Stimulated activated CD8-positive, alpha-beta memory T cell treated with anti-CD3 and anti-CD28 coated beads, Interleukin-12 subunit alpha, Interleukin-12 subunit beta, amount 100 ng/mL, for 4 hours (primary cell): Measurements from ENCODE around the gene CCNQ.

Experiments
- DNase-seq: peaks from one replicate; pipeline ENCODE4 v3.0.0-alpha.2; 2020; ENCODE audit warnings: low read depth

The CCNQ gene

GRCh38 chrX:153598541-153599191, at the start of gene CCNQ:
Gene CCNQ (minus strand): TSS chrX:153599139. CDS start chrX:153599073, 66 bp downstream.
- DNase-seq, result no peak

DNA sequence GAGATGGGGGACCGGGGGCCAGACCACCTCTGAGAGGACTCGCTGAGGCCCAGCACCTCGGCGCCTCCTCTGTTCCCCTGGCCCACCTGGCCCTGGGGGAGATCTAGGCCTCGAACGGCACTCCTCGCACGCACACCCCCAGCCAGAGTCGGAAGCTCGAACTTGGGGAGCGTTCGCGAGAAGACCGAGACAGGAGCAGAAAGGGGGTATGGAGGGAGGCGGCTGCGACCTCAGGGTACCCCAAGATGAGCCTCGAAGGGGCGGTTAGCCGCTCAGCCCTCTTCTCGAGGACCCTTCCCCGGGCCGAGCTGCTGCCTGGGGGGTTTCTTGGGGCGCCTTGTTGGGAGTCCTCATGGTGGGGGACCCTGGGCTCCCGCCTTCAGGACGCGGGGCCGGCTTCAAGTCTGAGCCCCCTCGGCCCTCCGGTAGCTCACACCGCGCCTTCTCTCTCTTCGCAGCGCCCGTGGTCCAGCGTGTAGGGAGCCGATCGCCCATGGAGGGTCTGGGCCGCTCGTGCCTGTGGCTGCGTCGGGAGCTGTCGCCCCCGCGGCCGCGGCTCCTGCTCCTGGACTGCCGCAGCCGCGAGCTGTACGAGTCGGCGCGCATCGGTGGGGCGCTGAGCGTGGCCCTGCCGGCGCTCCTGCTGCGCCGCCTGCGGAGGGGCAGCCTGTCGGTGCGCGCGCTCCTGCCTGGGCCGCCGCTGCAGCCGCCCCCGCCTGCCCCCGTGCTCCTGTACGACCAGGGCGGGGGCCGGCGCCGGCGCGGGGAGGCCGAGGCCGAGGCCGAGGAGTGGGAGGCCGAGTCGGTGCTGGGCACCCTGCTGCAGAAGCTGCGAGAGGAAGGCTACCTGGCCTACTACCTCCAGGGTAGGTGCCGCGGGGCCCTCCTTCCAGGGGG, 48.8 kb upstream of the CCNQ start:
- no peak for DNase-seq

DNA sequence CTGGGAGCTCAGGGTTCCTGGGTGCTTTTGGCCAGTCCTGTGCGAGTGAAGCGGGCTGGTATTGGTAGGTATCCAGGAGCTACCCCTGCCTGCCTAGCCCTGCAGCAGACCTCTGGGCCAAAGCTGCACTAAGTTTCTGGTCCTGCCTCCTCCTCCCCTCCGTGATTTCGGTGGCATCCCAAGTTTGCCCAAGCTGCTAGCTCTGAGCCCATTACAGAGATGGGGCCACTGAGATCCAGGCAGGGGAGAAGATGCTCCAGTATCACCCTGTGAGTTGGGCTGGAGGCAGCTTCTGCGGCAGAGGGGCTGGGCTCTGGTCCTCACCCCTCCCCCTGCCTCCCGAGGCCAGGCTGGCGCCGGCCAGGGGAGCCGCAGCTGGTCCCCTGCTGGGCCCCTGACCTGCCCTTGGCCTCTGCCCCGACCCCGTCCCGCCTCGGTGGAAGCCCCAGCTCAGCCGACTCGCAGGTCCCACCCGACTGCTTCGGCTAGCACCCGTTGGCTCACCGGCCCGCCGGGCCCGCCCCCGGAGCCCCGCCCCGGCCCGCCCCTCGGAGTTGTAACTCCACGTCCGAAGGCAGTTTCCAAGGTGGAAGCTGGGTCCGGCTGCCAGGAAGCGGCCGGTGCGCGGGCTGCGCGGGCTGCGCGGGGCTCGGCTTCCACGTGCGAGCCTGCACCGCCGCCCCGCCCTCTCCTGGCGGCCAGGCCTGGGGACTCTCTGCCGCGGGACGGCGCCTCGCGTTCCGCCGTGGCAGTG, 47.9 kb upstream of the CCNQ start, which contains the start of gene DUSP9:
TSS of gene DUSP9 (plus strand) at position 584 of the 754 bp plus-strand sequence. CDS start 751 bp downstream, outside the sequence.
- DNase-seq, result no peak

- no peak for DNase-seq
These were observed 47.1 kb upstream of the CCNQ start for GRCh38 chrX:153645921-153646488.

- no peak for DNase-seq
These were observed 46.2 kb upstream of the CCNQ start for GRCh38 chrX:153645151-153645550.

GRCh38 chrX:153644356-153645125, 45.6 kb upstream of the CCNQ start:
- no peak for DNase-seq

- no peak for DNase-seq
These were observed 44.8 kb upstream of the CCNQ start for GRCh38 chrX:153643431-153644351.

- DNase-seq, result no peak
These were observed 43.9 kb upstream of the CCNQ start for GRCh38 chrX:153642655-153643430.

DNA sequence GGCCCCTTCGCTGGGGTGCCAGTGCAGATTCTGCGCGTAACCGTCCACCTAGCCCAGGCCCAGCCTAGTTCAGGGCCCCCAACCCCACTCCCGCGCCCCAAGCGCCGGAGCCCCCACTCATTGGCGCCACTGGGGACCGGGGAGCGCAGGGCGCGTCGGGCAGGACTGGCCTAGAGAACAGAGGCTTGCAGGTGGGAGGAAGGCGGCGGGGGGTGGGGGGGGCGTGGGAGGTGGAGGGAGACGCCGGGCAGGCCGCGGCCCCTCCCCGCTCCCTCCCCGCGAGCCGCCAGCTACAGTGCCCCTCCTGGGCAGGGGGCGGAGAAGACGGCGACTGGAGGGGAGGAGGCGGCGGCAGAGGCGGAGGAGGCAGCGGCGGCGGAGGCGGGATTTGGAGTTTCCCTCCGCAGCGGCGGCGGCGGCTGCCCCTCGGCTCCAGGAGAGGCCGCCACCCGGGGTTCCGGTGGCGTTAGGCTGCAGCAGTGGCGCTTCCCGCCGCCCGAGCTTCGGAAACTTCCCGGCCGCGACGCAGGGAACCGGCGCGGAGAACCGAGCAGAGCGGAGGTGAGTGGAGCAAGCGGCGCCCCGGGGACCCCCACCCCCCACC, 43.2 kb upstream of the CCNQ start:
- DNase-seq, result no peak

GRCh38 chrX:153641627-153642026, 42.7 kb upstream of the CCNQ start:
- DNase-seq, result no peak

- DNase-seq, result no peak
These were observed 42.0 kb upstream of the CCNQ start for GRCh38 chrX:153640736-153641575.

DNA sequence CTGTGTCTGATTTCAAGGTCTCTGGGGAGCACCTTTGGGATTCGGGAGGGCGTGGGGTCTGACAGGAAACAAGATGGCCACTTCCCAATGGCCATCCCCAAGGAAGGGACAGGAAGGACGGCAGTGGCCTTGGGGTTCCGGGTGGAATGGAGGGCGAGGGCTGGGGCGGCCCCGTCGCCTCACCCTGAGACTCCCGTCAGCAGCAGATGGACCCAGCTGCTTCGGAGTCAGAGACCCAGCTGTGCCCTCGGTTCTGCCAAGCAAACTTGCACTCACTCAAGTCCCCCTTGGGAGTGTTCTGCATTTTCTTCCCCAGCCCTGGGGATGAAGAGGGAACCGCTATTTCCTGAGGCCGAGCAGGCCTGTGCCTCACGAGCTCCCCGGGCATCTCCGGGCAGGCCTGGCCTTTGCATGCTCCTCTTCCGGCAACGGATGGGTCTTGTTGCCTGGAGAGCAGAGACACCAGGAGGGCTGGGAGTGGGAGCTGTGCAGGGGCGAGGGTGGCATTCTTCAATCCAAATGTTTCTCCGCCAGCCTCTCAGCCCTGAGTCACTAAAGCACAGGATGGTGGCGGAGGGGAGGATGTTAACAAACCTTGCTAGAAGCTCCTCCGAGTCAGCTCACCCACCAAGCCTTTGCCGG, 41.2 kb upstream of the CCNQ start:
- no peak for DNase-seq

- no peak for DNase-seq
These were observed 40.5 kb upstream of the CCNQ start for GRCh38 chrX:153639177-153640044.

GRCh38 chrX:153638436-153639176, 39.7 kb upstream of the CCNQ start:
- no peak for DNase-seq

GRCh38 chrX:153638041-153638371, 39.1 kb upstream of the CCNQ start:
- DNase-seq, result no peak
